Naive thymus-derived CD4-positive, alpha-beta T cell (primary cell): ENCODE results near the gene PRELID2. TPM values are rescaled to one million over a fixed set of nuclear protein-coding genes. Genes with fewer than 3 reads are reported as not detected.
A peak's percentile ranks its signal among the peaks of the same experiment; 100 is the strongest.

Source experiments
- ATAC-seq: fragments of 150-1000 bp; cut with Tn5 transposase; 2 replicates; pipeline ENCODE4 v1.10.0; 2021; ENCODE audit warnings: mild to moderate bottlenecking, moderate library complexity
- CTCF ChIA-PET: fragments of 350-600 bp; sonication (Branson Sonifier 250); formaldehyde crosslinking; loops from one replicate; lab custom pipeline; 2021; ENCODE audit warnings: antibody characterized with exemption; lab: Charles Lee
- POLR2A ChIA-PET: fragments of 350-600 bp; sonication (Branson Sonifier 250); formaldehyde crosslinking; loops from one replicate; lab custom pipeline; 2021; ENCODE audit warnings: antibody characterized with exemption, inconsistent platforms; lab: Charles Lee
- DNase-seq, 9 donors: peaks; one replicate each; pipeline versions ENCODE4 v3.0.0 to v3.0.0-alpha.2; 2020 to 2022; ENCODE audit warnings: mixed read lengths in 1 of 9
- H3K27ac ChIP-seq: one replicate; pipeline ENCODE4 v1.7.0; 2013; ENCODE audit warnings: mild to moderate bottlenecking, low read depth, low read length, moderate library complexity
- H3K27me3 ChIP-seq, 2 donors: one replicate each; pipeline ENCODE4 v1.7.0; 2013; ENCODE audit warnings: low read length in 2 of 2, mild to moderate bottlenecking in 2 of 2, moderate library complexity in 2 of 2; ENCODE audit not compliant: control insufficient read depth in 2 of 2, insufficient read depth in 2 of 2
- H3K36me3 ChIP-seq, 3 experiments: 1 replicate in 2 of 3; 2 replicates in 1 of 3; pipeline ENCODE4 v1.7.0; 2013; ENCODE audit warnings: low read length in 3 of 3, mild to moderate bottlenecking in 3 of 3, moderate library complexity in 1 of 3; ENCODE audit not compliant: insufficient read depth in 3 of 3, control insufficient read depth in 2 of 3
- H3K4me1 ChIP-seq, 2 donors: one replicate each; pipeline ENCODE4 v1.7.0; 2013; ENCODE audit warnings: low read length in 2 of 2, mild to moderate bottlenecking in 2 of 2, moderate library complexity in 1 of 2; ENCODE audit not compliant: control insufficient read depth in 2 of 2, insufficient read depth in 2 of 2
- H3K4me3 ChIP-seq: 2 replicates; pipeline ENCODE4 v1.7.0; 2013; ENCODE audit warnings: mild to moderate bottlenecking, low read length
- H3K9me3 ChIP-seq, 3 experiments: 1 replicate in 2 of 3; 2 replicates in 1 of 3; pipeline ENCODE4 v1.7.0; 2013; ENCODE audit warnings: low read length in 3 of 3; ENCODE audit not compliant: control insufficient read depth in 2 of 3
- H3K27ac Mint-ChIP-seq, 9 donors: one replicate each; pipeline ENCODE4 v1.8.0; 2020 to 2022; ENCODE audit warnings: mixed read lengths in 9 of 9, mild to moderate bottlenecking in 8 of 9, moderate library complexity in 5 of 9, inconsistent platforms in 2 of 9
- H3K27me3 Mint-ChIP-seq, 5 donors: one replicate each; pipeline ENCODE4 v1.8.0; 2021 to 2022; ENCODE audit warnings: mixed read lengths in 5 of 5, mild to moderate bottlenecking in 1 of 5
- H3K36me3 Mint-ChIP-seq, 5 donors: one replicate each; pipeline ENCODE4 v1.8.0; 2020 to 2022; ENCODE audit warnings: mixed read lengths in 5 of 5, mild to moderate bottlenecking in 3 of 5, inconsistent platforms in 1 of 5
- H3K4me1 Mint-ChIP-seq, 7 donors: one replicate each; pipeline ENCODE4 v1.8.0; 2020 to 2022; ENCODE audit warnings: mixed read lengths in 7 of 7, mild to moderate bottlenecking in 3 of 7, inconsistent platforms in 1 of 7
- H3K4me3 Mint-ChIP-seq, 10 donors: one replicate each; pipeline ENCODE4 v1.8.0; 2020 to 2022; ENCODE audit warnings: mild to moderate bottlenecking in 10 of 10, mixed read lengths in 10 of 10, moderate library complexity in 6 of 10, inconsistent platforms in 2 of 10
- H3K9me3 Mint-ChIP-seq, 11 donors: one replicate each; pipeline ENCODE4 v1.8.0; 2020 to 2022; ENCODE audit warnings: mixed read lengths in 11 of 11, mild to moderate bottlenecking in 4 of 11, inconsistent platforms in 1 of 11, moderate library complexity in 1 of 11
- intact Hi-C, 2 donors: fragments of 100-400 bp; cut with micrococcal nuclease; formaldehyde crosslinking; loops; one replicate each; pipeline ENCODE4 v1.15.1; 2023
- polyA plus RNA-seq, 2 donors: library from polyadenylated mRNA; unstranded; fragments of 300-500 nt; fragmentation: Illumina TruSeq; gene quantifications; one replicate each; pipeline ENCODE4 v1.2.3, GENCODE V29; 2021
- total RNA-seq, 6 experiments: library from RNA in 5 of 6; stranded (reverse) in 5 of 6; gene quantifications; 1 replicate in 5 of 6; 2 replicates in 1 of 6; pipeline ENCODE4 v1.2.3 and lab custom pipeline; 2021 to 2026

PRELID2 gene
- total and polyA plus RNA-seq, 7 experiments from 2014 or later, result 0.29 to 4.1 (median 1.3) TPM; not detected in 2

GRCh38 chr5:145854651-145855258, 19.6 kb upstream of the PRELID2 start:
- peak; percentile 20 for ATAC-seq
- DNase-seq, result no peak
- no peaks in the 10 kb centered on the region for H3K9me3 ChIP-seq
- no peaks in the 10 kb centered on the region for H3K36me3 ChIP-seq
- intact Hi-C loops, result no loop called here
- H3K27ac ChIP-seq, result no peak overlapping the region
- no peaks in the 10 kb centered on the region for H3K27me3 ChIP-seq
- no peak overlapping the region for H3K4me3 Mint-ChIP-seq
- no peaks in the 10 kb centered on the region for H3K36me3 Mint-ChIP-seq
- no peaks in the 10 kb centered on the region for H3K9me3 Mint-ChIP-seq
- H3K4me1 Mint-ChIP-seq, result peaks cover 0 to 4% (median 0%) of the 10 kb centered on the region in 7 donors
- H3K4me1 ChIP-seq, result no peaks in the 10 kb centered on the region
- H3K27me3 Mint-ChIP-seq, result peaks cover 3 to 22% (median 13%) of the 10 kb centered on the region in 5 donors
- peak overlapping the region in 1 of 9 donors; percentile 4 for H3K27ac Mint-ChIP-seq
- no peak overlapping the region for H3K4me3 ChIP-seq
- CTCF ChIA-PET, result no interaction called here
- POLR2A ChIA-PET, result no interaction called here

- Mint-ChIP-seq H3K4me1 (peaks cover 0 to 4% (median 0%) of the 10 kb centered on the region in 7 donors), H3K36me3 (no peaks in the 10 kb centered on the region), H3K9me3 (peaks cover 0 to 5% (median 0%) of the 10 kb centered on the region in 11 donors), H3K27ac (no peak overlapping the region), H3K27me3 (peaks cover 7 to 25% (median 12%) of the 10 kb centered on the region in 5 donors), H3K4me3 (no peak overlapping the region)
- DNase-seq (no peak), ATAC-seq (no peak)
- Histone ChIP-seq H3K27ac (no peak overlapping the region), H3K4me3 (no peak overlapping the region), H3K4me1 (no peaks in the 10 kb centered on the region), H3K27me3 (no peaks in the 10 kb centered on the region), H3K9me3 (no peaks in the 10 kb centered on the region), H3K36me3 (no peaks in the 10 kb centered on the region)
- intact Hi-C loops, result no loop called here
- ChIA-PET CTCF (no interaction called here), POLR2A (no interaction called here)
These were observed 18.7 kb upstream of the PRELID2 start for GRCh38 chr5:145853781-145854376.

DNA sequence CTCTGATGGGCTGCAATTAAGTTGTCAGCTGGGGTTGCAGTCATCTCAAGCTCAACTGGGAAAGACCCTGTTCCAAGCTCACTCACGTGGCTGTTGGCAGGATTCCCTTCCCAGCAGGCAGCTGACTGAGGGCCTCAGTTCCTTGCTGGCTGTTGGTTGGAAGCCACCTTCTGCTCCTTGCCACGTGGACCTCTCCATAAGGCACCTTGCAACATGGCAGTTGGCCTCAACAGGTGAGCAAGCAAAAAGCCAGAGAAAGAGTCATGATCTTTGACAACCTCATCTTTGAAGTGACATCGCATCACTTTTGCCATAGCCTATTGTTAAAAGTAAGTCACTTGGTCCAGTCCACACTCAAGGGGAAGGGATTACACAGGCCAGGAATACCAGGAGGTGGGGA, 17.8 kb upstream of the PRELID2 start:
- ChIA-PET POLR2A (no interaction called here), CTCF (no interaction called here)
- DNase-seq, result no peak
- no peak for ATAC-seq
- H3K4me3 Mint-ChIP-seq, result no peak overlapping the region
- Histone ChIP-seq H3K9me3 (no peaks in the 10 kb centered on the region), H3K27me3 (no peaks in the 10 kb centered on the region), H3K36me3 (no peaks in the 10 kb centered on the region), H3K4me1 (no peaks in the 10 kb centered on the region), H3K4me3 (no peak overlapping the region), H3K27ac (no peak overlapping the region)
- H3K4me1 Mint-ChIP-seq, result peaks cover 0 to 4% (median 0%) of the 10 kb centered on the region in 7 donors
- intact Hi-C loops, result no loop called here
- H3K27me3 Mint-ChIP-seq, result peaks cover 4 to 26% (median 12%) of the 10 kb centered on the region in 5 donors
- H3K9me3 Mint-ChIP-seq, result peaks cover 0 to 5% (median 0%) of the 10 kb centered on the region in 11 donors
- H3K36me3 Mint-ChIP-seq, result no peaks in the 10 kb centered on the region
- no peak overlapping the region for H3K27ac Mint-ChIP-seq

- H3K4me3 ChIP-seq, result no peak overlapping the region
- no peak for DNase-seq
- Mint-ChIP-seq H3K4me3 (no peak overlapping the region), H3K27me3 (peaks cover 4 to 27% (median 13%) of the 10 kb centered on the region in 5 donors), H3K27ac (no peak overlapping the region), H3K9me3 (peaks cover 0 to 9% (median 0%) of the 10 kb centered on the region in 11 donors), H3K36me3 (no peaks in the 10 kb centered on the region), H3K4me1 (no peaks in the 10 kb centered on the region)
- intact Hi-C loops, result no loop called here
- H3K36me3 ChIP-seq, result no peaks in the 10 kb centered on the region
- ChIA-PET CTCF (no interaction called here), POLR2A (no interaction called here)
- ATAC-seq, result no peak
- H3K27ac ChIP-seq, result no peak overlapping the region
- H3K4me1 ChIP-seq, result no peaks in the 10 kb centered on the region
- no peaks in the 10 kb centered on the region for H3K9me3 ChIP-seq
- no peaks in the 10 kb centered on the region for H3K27me3 ChIP-seq
These were observed 13.7 kb upstream of the PRELID2 start for GRCh38 chr5:145848854-145849253.

- no peak overlapping the region for H3K27ac Mint-ChIP-seq
- H3K9me3 Mint-ChIP-seq, result peaks cover 0 to 9% (median 0%) of the 10 kb centered on the region in 11 donors
- intact Hi-C loops, result no loop called here
- H3K36me3 Mint-ChIP-seq, result no peaks in the 10 kb centered on the region
- ChIA-PET CTCF (no interaction called here), POLR2A (no interaction called here)
- Histone ChIP-seq H3K4me1 (no peaks in the 10 kb centered on the region), H3K4me3 (no peak overlapping the region), H3K27ac (no peak overlapping the region), H3K36me3 (no peaks in the 10 kb centered on the region), H3K9me3 (no peaks in the 10 kb centered on the region), H3K27me3 (no peaks in the 10 kb centered on the region)
- H3K27me3 Mint-ChIP-seq, result peaks cover 6 to 30% (median 13%) of the 10 kb centered on the region in 5 donors
- H3K4me3 Mint-ChIP-seq, result no peak overlapping the region
- no peaks in the 10 kb centered on the region for H3K4me1 Mint-ChIP-seq
- ATAC-seq, result no peak
- DNase-seq, result no peak
These were observed 12.7 kb upstream of the PRELID2 start for GRCh38 chr5:145847499-145848497.

- Mint-ChIP-seq H3K4me3 (no peak overlapping the region), H3K27ac (no peak overlapping the region), H3K27me3 (peaks cover 7 to 30% (median 17%) of the 10 kb centered on the region in 5 donors), H3K9me3 (peaks cover 0 to 9% (median 0%) of the 10 kb centered on the region in 11 donors), H3K4me1 (peaks cover 0 to under 1% (median 0%) of the 10 kb centered on the region in 7 donors), H3K36me3 (no peaks in the 10 kb centered on the region)
- Histone ChIP-seq H3K27me3 (no peaks in the 10 kb centered on the region), H3K27ac (no peak overlapping the region), H3K4me3 (no peak overlapping the region), H3K9me3 (no peaks in the 10 kb centered on the region), H3K4me1 (no peaks in the 10 kb centered on the region), H3K36me3 (no peaks in the 10 kb centered on the region)
- DNase-seq, result no peak
- ChIA-PET CTCF (no interaction called here), POLR2A (no interaction called here)
- no peak for ATAC-seq
- intact Hi-C loops, result no loop called here
These were observed 10.9 kb upstream of the PRELID2 start for GRCh38 chr5:145846081-145846480.
